GM21528 (cell line): ENCODE results near the gene SUSD2.
"Not testable (repeated sequence)": the region's sequence is repeated elsewhere in the genome, so short reads cannot be mapped to it uniquely, and the experiment has no call there.

Source experiments
- ATAC-seq: cut with Tn5 transposase; IDR thresholded peaks from one replicate; pipeline ENCODE4 v1.9.1; 2021; ENCODE audit warnings: mild to moderate bottlenecking, moderate library complexity; ENCODE audit not compliant: unreplicated experiment, low FRiP score

SUSD2 gene

DNA sequence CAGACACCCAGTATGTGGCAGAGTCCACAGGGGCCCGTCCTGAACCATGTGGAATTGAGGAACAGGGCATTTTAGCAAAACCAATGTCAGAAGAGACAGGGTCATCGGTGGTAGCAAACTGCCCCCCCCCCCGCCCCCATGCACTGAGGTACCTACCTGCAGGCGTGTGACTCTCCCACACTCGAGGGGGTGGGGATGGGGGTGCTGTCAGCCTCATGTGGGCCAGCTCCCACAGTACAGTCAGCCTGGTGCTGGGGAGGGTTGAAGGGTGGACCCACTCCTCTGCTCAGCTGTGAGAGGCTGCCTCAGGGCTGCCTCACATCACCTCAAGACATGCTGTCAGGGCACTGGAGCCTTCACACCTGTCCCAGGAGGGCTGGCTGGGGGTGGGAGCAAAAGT, 10.7 kb upstream of the SUSD2 start:
- no peak for ATAC-seq

GRCh38 chr22:24171822-24172221, 9.5 kb upstream of the SUSD2 start:
- ATAC-seq: no peak

DNA sequence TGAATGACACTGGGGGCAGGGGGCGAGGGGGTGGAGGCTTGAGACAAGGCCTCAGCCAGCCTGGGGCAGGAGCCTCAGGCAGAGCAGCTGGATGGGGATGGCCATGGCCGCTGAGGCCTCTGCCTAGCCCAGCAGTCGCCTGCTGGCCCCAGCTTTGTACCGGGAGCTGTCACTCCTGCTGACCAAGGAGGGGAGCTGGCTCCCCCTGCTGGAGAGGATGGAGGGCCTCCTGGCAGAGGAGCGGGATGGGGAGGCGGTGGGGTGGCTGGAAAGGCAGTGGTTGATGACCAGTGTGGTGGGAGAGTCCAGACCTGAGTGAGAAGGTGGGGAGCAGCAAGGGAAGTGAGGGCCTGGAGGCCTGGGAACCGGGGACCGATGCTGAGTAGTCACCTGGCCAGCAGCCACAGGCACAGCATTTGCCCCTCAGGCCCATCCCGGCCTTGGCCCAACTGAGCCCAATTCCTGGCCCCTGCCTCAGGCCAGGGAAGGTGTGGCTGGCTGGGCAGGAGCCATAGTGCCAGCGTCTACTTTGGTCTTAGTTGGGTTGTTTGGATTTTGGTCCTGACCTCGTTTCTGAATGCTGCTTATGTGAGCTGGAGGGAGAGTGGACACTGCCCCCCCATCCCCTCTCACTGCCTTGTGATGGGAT, 6.0 kb upstream of the SUSD2 start:
- no peak for ATAC-seq

- ATAC-seq: no peak
These were observed 5.2 kb upstream of the SUSD2 start for GRCh38 chr22:24176040-24176439.

- ATAC-seq: no peak
These were observed 4.7 kb upstream of the SUSD2 start for GRCh38 chr22:24176630-24177029.

GRCh38 chr22:24177045-24177444, 4.2 kb upstream of the SUSD2 start:
- no peak for ATAC-seq

DNA sequence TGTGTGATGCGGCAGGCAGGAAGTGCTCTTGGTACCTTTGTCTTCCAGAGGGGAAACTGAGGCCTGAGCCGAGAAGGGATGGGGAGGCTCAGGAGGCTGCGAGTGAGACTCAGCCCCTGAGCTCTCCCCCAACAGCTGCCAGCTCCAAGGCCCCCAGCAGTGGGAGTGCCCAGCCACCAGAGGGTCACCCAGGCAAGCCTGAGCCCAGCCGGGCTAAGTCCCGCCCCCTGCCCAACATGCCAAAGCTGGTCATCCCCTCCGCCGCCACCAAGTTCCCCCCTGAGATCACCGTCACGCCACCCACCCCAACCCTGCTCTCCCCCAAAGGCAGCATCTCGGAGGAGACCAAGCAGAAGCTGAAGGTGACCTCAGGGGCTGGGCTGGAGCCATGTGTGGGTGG, 3.8 kb upstream of the SUSD2 start:
- ATAC-seq: no peak

DNA sequence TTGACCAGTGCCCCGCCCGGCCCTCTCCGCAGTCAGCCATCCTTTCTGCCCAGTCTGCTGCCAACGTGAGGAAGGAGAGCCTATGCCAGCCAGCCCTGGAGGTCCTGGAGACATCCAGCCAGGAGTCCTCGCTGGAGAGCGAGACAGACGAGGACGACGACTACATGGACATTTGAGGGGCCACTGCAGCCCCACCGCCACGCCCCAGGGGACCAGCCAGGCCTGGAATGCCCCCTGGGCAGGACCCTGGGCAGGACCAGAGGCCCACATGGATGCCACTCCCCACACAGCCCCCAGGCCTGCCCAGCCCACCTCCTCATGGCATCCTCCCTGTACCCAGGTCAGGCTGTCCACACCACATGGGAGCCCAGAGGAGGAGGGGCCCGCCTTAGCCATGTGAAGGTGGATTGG, 3.3 kb upstream of the SUSD2 start:
- ATAC-seq: no peak

- ATAC-seq: no peak
These were observed 2.5 kb upstream of the SUSD2 start for GRCh38 chr22:24178502-24179440.

- no peak for ATAC-seq
These were observed 1.6 kb upstream of the SUSD2 start for GRCh38 chr22:24179478-24180210.

DNA sequence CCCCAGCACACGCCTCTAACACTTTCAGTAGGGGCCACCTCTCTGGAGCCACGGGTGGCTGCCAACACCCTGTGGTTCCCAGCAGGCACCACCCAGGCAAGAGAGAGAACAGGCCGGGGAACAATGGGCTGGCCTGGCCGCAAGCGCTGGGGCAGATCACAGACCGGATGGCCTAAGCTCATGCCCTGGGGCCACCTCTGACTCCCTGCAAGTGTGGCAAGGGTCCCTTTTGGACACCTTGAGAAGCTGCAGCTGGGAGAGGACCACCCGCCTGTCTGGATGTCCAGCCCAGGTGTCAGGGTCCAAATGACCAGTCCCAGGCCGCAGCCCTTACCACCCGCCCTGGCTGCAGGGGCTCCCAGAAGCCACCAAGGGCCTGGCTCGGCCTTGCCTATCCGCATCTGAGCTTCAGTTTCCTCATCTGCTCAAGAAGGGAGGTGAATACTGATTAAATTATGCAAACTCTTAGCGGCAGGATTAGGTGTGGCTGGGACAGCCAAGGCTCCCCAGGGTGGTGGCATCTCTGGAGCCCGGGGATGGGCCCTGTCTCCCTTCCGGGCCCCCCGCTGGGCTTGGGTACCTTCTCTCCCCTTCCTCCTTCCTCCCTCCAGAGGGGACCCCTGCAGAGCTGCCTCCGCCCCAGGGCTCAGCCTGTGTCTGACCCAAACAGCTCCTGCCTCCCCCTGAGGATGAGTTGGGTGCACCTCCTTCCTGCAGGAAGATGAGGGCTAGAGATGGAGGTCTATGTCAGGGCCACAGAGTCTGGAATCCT, 785 bp upstream of the SUSD2 start:
- no peak for ATAC-seq

DNA sequence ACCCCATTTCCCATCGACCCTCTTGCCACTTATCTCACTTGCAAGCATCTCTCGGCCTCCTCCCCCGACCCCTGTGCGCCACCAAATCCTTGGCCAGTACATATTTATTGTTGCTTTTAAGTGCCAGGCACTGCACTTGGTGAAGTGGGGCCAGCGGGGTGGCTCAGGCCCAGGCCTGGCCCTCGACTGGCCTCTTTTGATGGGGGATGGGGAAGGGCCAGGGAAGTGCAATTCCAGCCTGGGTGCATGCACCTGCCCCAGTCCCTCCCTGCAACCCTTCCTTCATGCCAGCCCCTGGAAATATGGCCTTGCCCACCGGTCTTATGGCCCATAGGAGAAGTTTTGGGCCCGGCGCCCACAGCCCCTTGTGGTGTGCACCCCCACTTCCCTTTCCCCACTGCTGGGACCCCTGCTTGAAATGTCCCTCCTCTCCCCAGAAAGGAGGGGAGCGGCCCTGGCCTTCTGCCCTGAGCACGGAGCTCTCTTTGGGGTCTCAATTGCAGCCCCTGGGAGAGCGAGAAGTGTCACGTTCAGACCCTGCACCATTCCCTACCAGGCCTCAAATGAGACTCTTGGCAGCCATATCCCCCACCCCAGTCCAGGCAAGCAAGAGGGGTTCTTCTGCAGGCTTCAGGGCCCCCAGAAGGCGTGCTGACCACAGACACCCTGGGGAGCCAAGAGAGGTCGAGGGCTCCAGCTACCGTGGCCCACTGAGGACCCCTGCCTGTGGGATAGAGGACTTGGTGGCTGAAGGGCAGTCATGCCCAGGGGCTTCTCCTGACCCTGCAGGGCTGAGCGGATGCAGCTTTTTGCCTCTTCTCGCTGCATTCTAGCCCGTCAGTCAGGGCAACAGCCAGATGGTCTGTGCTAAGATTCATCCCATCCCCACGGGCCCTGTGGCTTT, 961 bp downstream of the SUSD2 start:
- ATAC-seq: no peak

DNA sequence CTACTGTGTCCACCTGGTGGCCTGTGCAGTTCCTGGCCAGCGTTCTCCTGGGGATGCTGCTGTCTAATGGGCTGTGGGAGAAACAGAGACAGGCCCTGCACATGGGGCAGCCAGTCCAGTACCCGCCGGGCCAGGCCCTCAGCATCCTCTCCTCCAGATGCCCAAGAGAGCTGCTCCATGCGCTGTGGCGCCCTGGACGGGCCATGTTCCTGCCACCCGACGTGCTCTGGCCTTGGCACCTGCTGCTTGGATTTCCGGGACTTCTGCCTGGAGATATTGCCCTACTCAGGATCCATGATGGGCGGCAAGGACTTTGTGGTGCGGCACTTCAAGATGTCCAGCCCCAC, 1.6 kb downstream of the SUSD2 start:
- not testable (repeated sequence) for ATAC-seq

DNA sequence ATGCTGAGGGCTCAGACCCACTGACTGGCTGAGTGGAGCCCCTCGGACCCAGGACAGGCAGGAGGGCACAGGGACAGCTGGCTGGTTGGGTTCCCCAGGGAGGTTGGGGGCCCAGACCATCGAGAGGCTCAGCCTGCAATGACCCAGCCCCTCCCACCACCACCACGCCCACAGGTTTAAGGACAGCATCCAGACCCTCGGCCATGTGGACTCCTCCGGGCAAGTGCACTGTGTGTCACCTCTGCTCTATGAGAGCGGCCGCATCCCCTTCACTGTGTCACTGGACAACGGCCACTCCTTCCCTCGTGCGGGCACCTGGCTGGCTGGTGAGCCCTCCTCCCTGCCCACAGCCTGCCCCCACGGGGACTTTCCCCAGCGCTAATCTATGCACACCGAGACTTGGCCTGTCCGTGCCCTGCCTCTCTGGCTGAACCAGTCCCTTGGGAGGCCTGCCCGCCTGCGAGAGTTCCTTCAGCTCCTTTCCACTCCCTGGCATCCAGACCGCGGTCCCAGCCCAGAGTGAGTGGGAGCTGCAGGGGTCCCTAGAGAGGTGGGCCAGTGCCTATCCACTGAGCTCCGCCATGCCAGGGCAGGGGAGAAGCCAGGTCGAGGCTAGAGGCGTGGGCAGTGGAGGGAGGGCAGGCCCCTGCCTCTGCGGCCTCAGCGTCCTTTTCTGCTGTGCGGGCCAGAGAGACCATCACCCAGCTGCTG, 2.2 kb downstream of the SUSD2 start:
- no peak for ATAC-seq

DNA sequence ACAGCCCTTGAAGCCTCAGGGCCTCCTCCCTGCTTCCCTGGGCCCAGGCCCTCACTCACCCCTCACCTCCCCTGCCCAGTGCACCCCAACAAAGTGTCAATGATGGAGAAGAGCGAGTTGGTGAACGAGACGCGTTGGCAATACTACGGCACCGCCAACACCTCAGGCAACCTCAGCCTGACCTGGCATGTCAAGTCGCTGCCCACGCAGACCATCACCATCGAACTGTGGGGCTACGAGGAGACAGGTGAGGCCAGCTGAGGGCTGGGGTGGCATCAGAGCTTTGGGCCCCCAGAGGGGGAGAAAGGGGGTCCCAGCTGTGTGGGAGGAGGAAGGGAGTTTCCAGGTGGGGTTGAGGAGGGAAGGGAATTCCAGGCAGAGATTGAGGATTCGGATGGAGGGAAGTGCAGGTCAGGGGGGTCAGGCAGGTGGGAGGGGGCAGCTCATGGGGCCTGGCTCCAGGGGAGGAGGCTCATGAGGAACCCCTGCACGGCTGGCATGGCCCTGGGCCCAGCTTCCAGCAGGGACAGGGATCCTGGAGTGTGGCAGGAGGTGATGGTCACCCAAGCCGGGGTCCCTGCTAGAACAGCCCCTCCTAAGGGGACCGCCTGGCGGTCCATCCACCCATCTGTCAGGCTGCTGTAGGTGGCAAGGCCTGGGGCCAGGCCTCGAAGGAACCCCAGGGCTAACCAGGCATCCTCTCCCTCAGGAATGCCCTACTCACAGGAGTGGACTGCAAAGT, 2.9 kb downstream of the SUSD2 start:
- no peak for ATAC-seq

GRCh38 chr22:24185001-24185500, 3.8 kb downstream of the SUSD2 start:
- no peak for ATAC-seq

GRCh38 chr22:24185501-24186351, 4.4 kb downstream of the SUSD2 start:
- no peak for ATAC-seq
